NB4 (cell line): ENCODE measurements around the gene TCHP.

ENCODE experiments used
- DNase-seq: peaks from one replicate; pipeline ENCODE4 v3.0.0; 2010; ENCODE audit warnings: low read depth
- H3K4me3 ChIP-seq: one replicate; pipeline ENCODE4 v1.5.1; 2011; ENCODE audit warnings: mild to moderate bottlenecking, low read depth, low read length, moderate library complexity
- MAX ChIP-seq: IDR thresholded peaks from 2 replicates; pipeline ENCODE4 v1.6.1; 2011; ENCODE audit warnings: low read depth, low read length
- MYC ChIP-seq: IDR thresholded peaks from 2 replicates; pipeline ENCODE4 v1.6.1; 2011; ENCODE audit warnings: low read depth, low read length
- POLR2A ChIP-seq: IDR thresholded peaks from 2 replicates; pipeline ENCODE4 v1.6.1; 2011; ENCODE audit warnings: mild to moderate bottlenecking; ENCODE audit not compliant: insufficient read length; ENCODE audit errors: extremely low read depth
- TF ChIP-seq, protein P1 (sequence below): IDR thresholded peaks from one replicate; pipeline ENCODE4 v1.5.1; 2012; ENCODE audit warnings: low read depth, low read length

Gene TCHP

GRCh38 chr12:109931143-109931542 lies 31.1 kb downstream of the TCHP start:
- no peak overlapping the region for H3K4me3 ChIP-seq
- DNase-seq: no peak
- TF ChIP-seq, protein P1, sequence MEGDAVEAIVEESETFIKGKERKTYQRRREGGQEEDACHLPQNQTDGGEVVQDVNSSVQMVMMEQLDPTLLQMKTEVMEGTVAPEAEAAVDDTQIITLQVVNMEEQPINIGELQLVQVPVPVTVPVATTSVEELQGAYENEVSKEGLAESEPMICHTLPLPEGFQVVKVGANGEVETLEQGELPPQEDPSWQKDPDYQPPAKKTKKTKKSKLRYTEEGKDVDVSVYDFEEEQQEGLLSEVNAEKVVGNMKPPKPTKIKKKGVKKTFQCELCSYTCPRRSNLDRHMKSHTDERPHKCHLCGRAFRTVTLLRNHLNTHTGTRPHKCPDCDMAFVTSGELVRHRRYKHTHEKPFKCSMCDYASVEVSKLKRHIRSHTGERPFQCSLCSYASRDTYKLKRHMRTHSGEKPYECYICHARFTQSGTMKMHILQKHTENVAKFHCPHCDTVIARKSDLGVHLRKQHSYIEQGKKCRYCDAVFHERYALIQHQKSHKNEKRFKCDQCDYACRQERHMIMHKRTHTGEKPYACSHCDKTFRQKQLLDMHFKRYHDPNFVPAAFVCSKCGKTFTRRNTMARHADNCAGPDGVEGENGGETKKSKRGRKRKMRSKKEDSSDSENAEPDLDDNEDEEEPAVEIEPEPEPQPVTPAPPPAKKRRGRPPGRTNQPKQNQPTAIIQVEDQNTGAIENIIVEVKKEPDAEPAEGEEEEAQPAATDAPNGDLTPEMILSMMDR: no peak
- TF ChIP-seq POLR2A (no peak), MAX (no peak), MYC (no peak)

DNA sequence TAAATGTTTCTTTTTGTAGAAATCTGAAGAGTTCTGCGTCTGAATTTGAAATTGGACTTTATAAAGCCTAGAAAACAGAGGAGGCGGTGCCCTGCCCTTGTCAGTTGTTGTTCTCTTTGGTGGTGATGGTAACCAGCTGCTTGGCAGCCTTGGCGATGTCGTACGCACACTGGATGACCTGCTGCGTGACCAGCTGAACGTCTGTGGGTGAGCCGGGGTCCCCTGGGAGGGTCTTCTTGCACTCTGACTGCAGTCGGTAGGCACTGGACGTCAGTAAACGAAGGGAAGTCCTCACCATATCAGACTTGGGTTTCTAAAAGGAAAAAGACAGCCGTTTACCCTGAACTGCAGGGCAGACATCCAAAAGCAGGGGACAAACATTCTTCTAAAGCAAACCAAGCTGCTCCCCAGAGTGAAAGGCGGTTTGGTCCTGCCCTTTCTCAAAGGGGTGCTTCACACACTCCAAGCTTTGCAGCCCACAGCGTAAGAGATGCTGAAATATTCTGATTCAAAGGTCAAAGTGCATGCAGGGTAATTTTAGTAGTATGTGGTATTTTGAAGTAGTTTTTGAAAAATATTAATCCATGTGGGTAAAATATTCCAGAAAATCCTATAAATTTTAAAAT lies 32.9 kb downstream of the TCHP start:
- no peak for TF ChIP-seq POLR2A
- TF ChIP-seq MYC: no peak
- TF ChIP-seq, protein P1: no peak
- no peak for TF ChIP-seq MAX
- no peak overlapping the region for H3K4me3 ChIP-seq
- DNase-seq: no peak

GRCh38 chr12:109934026-109934425 lies 34.0 kb downstream of the TCHP start:
- TF ChIP-seq, protein P1: peak; percentile 26
- no peak for TF ChIP-seq MAX
- H3K4me3 ChIP-seq: no peak overlapping the region
- no peak for DNase-seq

GRCh38 chr12:109937371-109937770 lies 37.3 kb downstream of the TCHP start:
- TF ChIP-seq, protein P1: no peak
- TF ChIP-seq POLR2A: no peak
- TF ChIP-seq MAX: no peak
- no peak for TF ChIP-seq MYC
- DNase-seq: no peak
- no peak overlapping the region for H3K4me3 ChIP-seq

DNA sequence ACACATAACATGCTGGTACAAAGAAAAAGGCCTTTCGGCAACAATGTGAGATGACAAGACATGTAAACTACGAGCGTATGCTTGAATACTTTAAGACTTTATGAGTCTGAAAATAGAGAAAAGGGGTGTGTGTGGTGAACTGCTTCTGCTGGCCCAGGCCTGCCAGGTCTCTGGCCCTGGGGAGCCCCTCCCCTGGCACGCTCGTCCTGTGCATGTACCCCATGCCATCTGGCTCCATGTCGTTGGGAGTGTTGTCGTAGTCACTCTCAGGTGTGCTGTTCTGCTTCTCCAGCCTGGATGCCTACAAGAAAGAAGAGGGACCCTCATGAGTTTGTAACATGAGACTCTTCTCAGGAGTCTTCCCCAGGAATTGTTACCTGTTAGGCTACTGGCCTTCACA lies 38.9 kb downstream of the TCHP start:
- TF ChIP-seq, protein P1: no peak
- TF ChIP-seq POLR2A: no peak
- TF ChIP-seq MAX: no peak
- no peak for TF ChIP-seq MYC
- no peak overlapping the region for H3K4me3 ChIP-seq
- no peak for DNase-seq
